Neural cell (in vitro differentiated cells): Measurements from ENCODE around the gene CCDC60. TPM values are rescaled to one million over a fixed set of nuclear protein-coding genes. Genes with fewer than 3 reads are reported as not detected.

Experiments used
- H2AFZ ChIP-seq: fragments of 200-600, 300-800 bp; sonication (generic), shearing (Covaris generic); 2 replicates; pipeline ENCODE4 v1.6.0; 2014; ENCODE audit warnings: low read depth, mild to moderate bottlenecking, antibody characterized with exemption, low read length, moderate library complexity
- H3F3A ChIP-seq: fragments of 200-600 bp; shearing (Covaris generic); 2 replicates; pipeline ENCODE4 v1.6.1; 2016; ENCODE audit warnings: mild to moderate bottlenecking, moderate library complexity, mixed read lengths, antibody characterized with exemption, low read length; ENCODE audit not compliant: insufficient read depth, poor library complexity, severe bottlenecking
- H3K27ac ChIP-seq: fragments of 200-600, 300-800 bp; sonication (generic), shearing (Covaris generic); 2 replicates; pipeline ENCODE4 v1.5.1; 2014; ENCODE audit warnings: mild to moderate bottlenecking, low read length, moderate library complexity
- H3K27me3 ChIP-seq: fragments of 300-800, 200-600 bp; sonication (generic), shearing (Covaris generic); 2 replicates; pipeline ENCODE4 v1.6.0; 2014; ENCODE audit warnings: mild to moderate bottlenecking, low read depth, low read length, moderate library complexity; ENCODE audit not compliant: insufficient read depth
- H3K36me3 ChIP-seq: fragments of 300-800, 200-600 bp; sonication (generic), shearing (Covaris generic); 2 replicates; pipeline ENCODE4 v1.5.1; 2014; ENCODE audit warnings: mild to moderate bottlenecking, antibody characterized with exemption, low read length, moderate library complexity; ENCODE audit not compliant: insufficient read depth
- H3K4me2 ChIP-seq: fragments of 300-800, 200-600 bp; sonication (generic), shearing (Covaris generic); 2 replicates; pipeline ENCODE4 v1.6.0; 2014; ENCODE audit warnings: mild to moderate bottlenecking, low read length
- H3K4me3 ChIP-seq: fragments of 300-800, 200-600 bp; sonication (generic), shearing (Covaris generic); 2 replicates; pipeline ENCODE4 v1.5.1; 2014; ENCODE audit warnings: mild to moderate bottlenecking, low read length, moderate library complexity
- H3K79me2 ChIP-seq: fragments of 200-600 bp; shearing (Covaris generic); replicated peaks from 2 replicates; pipeline ENCODE4 v1.6.0; 2014; ENCODE audit warnings: mild to moderate bottlenecking, low read length, moderate library complexity; ENCODE audit not compliant: insufficient read depth
- H3K9ac ChIP-seq: fragments of 300-800, 200-600 bp; sonication (generic), shearing (Covaris generic); 2 replicates; pipeline ENCODE4 v1.6.1; 2016; ENCODE audit warnings: mild to moderate bottlenecking, low read length, mixed read lengths
- H3K9me2 ChIP-seq: fragments of 200-600 bp; shearing (Covaris generic); 2 replicates; pipeline ENCODE4 v1.6.1; 2016; ENCODE audit warnings: mild to moderate bottlenecking, low read length, mixed read lengths; ENCODE audit not compliant: insufficient read depth
- H3K9me3 ChIP-seq: fragments of 200-600, 300-800 bp; sonication (generic), shearing (Covaris generic); 2 replicates; pipeline ENCODE4 v1.6.1; 2016; ENCODE audit warnings: mild to moderate bottlenecking, mixed run types, low read length, moderate library complexity, mixed read lengths
- H4K20me1 ChIP-seq: fragments of 200-600 bp; shearing (Covaris generic); 2 replicates; pipeline ENCODE4 v1.6.1; 2016; ENCODE audit warnings: mild to moderate bottlenecking, mixed run types; ENCODE audit not compliant: insufficient read depth
- EP300 ChIP-seq: fragments of 450-650 bp; conservative IDR thresholded peaks from 2 replicates; pipeline ENCODE4 v1.6.1; 2014; ENCODE audit warnings: antibody characterized with exemption, mild to moderate bottlenecking, moderate library complexity; ENCODE audit not compliant: poor library complexity, severe bottlenecking
- EZH2 ChIP-seq: fragments of 200-600, 300-800 bp; shearing (Covaris generic), sonication (generic); IDR thresholded peaks from 2 replicates; pipeline ENCODE4 v1.6.1; 2014; ENCODE audit warnings: antibody characterized with exemption, low read length, borderline replicate concordance, mild to moderate bottlenecking; ENCODE audit not compliant: insufficient read depth, poor library complexity, severe bottlenecking
- MXI1 ChIP-seq: fragments of 450-650 bp; conservative IDR thresholded peaks from 2 replicates; pipeline ENCODE4 v1.6.1; 2014; ENCODE audit warnings: antibody characterized with exemption, mild to moderate bottlenecking; ENCODE audit not compliant: poor library complexity, severe bottlenecking
- POLR2AphosphoS5 ChIP-seq: IDR thresholded peaks from 2 replicates; pipeline ENCODE4 v1.6.1; 2012
- RAD21 ChIP-seq: fragments of 450-650 bp; conservative IDR thresholded peaks from 2 replicates; pipeline ENCODE4 v1.6.1; 2014; ENCODE audit warnings: antibody characterized with exemption, mild to moderate bottlenecking, moderate library complexity
- SMC3 ChIP-seq: fragments of 450-650 bp; conservative IDR thresholded peaks from 2 replicates; pipeline ENCODE4 v1.6.1; 2014; ENCODE audit warnings: antibody characterized with exemption, mild to moderate bottlenecking, moderate library complexity; ENCODE audit not compliant: poor library complexity
- TAF1 ChIP-seq: IDR thresholded peaks from 2 replicates; pipeline ENCODE4 v1.6.1; 2012; ENCODE audit warnings: low read depth
- polyA plus RNA-seq: library from polyadenylated mRNA; depleted of rRNA; stranded (reverse); fragments of >200 nt; gene quantifications from 2 replicates; pipeline ENCODE4 v1.2.3, GENCODE V29; 2014
- TF ChIP-seq, protein P1 (sequence below): IDR thresholded peaks from 2 replicates; pipeline ENCODE4 v1.6.1; 2012; ENCODE audit warnings: borderline replicate concordance
- TF ChIP-seq, protein P2 (sequence below): fragments of 450-650 bp; IDR thresholded peaks from 2 replicates; pipeline ENCODE4 v1.5.1; 2014; ENCODE audit warnings: antibody characterized with exemption, mild to moderate bottlenecking, moderate library complexity; ENCODE audit not compliant: poor library complexity, severe bottlenecking

The CCDC60 gene
- polyA plus RNA-seq, 1 donor from 2014 or later, result not detected

- H3K9ac ChIP-seq, result no peak overlapping the region
- H3K27ac ChIP-seq, result no peak overlapping the region
- no peak overlapping the region for H3K4me3 ChIP-seq
- H3K27me3 ChIP-seq, result no peaks in the 10 kb centered on the region
- no peaks in the 10 kb centered on the region for H4K20me1 ChIP-seq
- H3K4me2 ChIP-seq, result no peak overlapping the region
- no peaks in the 10 kb centered on the region for H3K79me2 ChIP-seq
- H2AFZ ChIP-seq, result no peak overlapping the region
- H3F3A ChIP-seq, result no peaks in the 10 kb centered on the region
- H3K36me3 ChIP-seq, result no peaks in the 10 kb centered on the region
- TF ChIP-seq EZH2 (no peak), SMC3 (peak; percentile 98), RAD21 (peak; percentile 99), TAF1 (no peak), MXI1 (no peak), EP300 (no peak), POLR2AphosphoS5 (no peak)
- TF ChIP-seq, protein P1, sequence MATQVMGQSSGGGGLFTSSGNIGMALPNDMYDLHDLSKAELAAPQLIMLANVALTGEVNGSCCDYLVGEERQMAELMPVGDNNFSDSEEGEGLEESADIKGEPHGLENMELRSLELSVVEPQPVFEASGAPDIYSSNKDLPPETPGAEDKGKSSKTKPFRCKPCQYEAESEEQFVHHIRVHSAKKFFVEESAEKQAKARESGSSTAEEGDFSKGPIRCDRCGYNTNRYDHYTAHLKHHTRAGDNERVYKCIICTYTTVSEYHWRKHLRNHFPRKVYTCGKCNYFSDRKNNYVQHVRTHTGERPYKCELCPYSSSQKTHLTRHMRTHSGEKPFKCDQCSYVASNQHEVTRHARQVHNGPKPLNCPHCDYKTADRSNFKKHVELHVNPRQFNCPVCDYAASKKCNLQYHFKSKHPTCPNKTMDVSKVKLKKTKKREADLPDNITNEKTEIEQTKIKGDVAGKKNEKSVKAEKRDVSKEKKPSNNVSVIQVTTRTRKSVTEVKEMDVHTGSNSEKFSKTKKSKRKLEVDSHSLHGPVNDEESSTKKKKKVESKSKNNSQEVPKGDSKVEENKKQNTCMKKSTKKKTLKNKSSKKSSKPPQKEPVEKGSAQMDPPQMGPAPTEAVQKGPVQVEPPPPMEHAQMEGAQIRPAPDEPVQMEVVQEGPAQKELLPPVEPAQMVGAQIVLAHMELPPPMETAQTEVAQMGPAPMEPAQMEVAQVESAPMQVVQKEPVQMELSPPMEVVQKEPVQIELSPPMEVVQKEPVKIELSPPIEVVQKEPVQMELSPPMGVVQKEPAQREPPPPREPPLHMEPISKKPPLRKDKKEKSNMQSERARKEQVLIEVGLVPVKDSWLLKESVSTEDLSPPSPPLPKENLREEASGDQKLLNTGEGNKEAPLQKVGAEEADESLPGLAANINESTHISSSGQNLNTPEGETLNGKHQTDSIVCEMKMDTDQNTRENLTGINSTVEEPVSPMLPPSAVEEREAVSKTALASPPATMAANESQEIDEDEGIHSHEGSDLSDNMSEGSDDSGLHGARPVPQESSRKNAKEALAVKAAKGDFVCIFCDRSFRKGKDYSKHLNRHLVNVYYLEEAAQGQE, result no peak
- TF ChIP-seq, protein P2, sequence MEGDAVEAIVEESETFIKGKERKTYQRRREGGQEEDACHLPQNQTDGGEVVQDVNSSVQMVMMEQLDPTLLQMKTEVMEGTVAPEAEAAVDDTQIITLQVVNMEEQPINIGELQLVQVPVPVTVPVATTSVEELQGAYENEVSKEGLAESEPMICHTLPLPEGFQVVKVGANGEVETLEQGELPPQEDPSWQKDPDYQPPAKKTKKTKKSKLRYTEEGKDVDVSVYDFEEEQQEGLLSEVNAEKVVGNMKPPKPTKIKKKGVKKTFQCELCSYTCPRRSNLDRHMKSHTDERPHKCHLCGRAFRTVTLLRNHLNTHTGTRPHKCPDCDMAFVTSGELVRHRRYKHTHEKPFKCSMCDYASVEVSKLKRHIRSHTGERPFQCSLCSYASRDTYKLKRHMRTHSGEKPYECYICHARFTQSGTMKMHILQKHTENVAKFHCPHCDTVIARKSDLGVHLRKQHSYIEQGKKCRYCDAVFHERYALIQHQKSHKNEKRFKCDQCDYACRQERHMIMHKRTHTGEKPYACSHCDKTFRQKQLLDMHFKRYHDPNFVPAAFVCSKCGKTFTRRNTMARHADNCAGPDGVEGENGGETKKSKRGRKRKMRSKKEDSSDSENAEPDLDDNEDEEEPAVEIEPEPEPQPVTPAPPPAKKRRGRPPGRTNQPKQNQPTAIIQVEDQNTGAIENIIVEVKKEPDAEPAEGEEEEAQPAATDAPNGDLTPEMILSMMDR, result peak; percentile 96
- H3K9me2 ChIP-seq, result no peaks in the 10 kb centered on the region
- no peaks in the 10 kb centered on the region for H3K9me3 ChIP-seq
These were observed 210.5 kb downstream of the CCDC60 start for GRCh38 chr12:119544765-119545625.

GRCh38 chr12:119546340-119546739 lies 211.8 kb downstream of the CCDC60 start:
- Histone ChIP-seq H3K4me3 (no peak overlapping the region), H3K36me3 (no peaks in the 10 kb centered on the region), H3K4me2 (no peak overlapping the region), H3K9ac (no peak overlapping the region), H2AFZ (no peak overlapping the region), H3K27ac (no peak overlapping the region), H3K9me3 (no peaks in the 10 kb centered on the region), H3K9me2 (no peaks in the 10 kb centered on the region), H3K27me3 (no peaks in the 10 kb centered on the region), H3K79me2 (no peaks in the 10 kb centered on the region), H3F3A (no peaks in the 10 kb centered on the region), H4K20me1 (no peaks in the 10 kb centered on the region)
- TF ChIP-seq TAF1 (no peak), EP300 (no peak), POLR2AphosphoS5 (no peak), MXI1 (no peak), SMC3 (no peak), RAD21 (no peak), EZH2 (no peak)
- TF ChIP-seq, protein P2, result no peak
- TF ChIP-seq, protein P1, result no peak
